B cell (primary cell): ENCODE results near the gene ARSJ. TPM values are rescaled to one million over a fixed set of nuclear protein-coding genes. Genes with fewer than 3 reads are reported as not detected.

Experiments
- ATAC-seq: fragments of 200-7000 bp; cut with Tn5 transposase; one replicate; pipeline ENCODE4 v1.10.0; 2021; ENCODE audit warnings: low read depth, mild to moderate bottlenecking, moderate number of reproducible peaks, moderate library complexity
- CTCF ChIA-PET: fragments of 350-600 bp; sonication (Branson Sonifier 250); formaldehyde crosslinking; loops from one replicate; lab custom pipeline; 2021; ENCODE audit warnings: antibody characterized with exemption, inconsistent platforms; lab: Charles Lee
- POLR2A ChIA-PET: fragments of 350-600 bp; sonication (Branson Sonifier 250); formaldehyde crosslinking; loops from one replicate; lab custom pipeline; 2021; ENCODE audit warnings: antibody characterized with exemption; lab: Charles Lee
- DNase-seq: peaks from one replicate; pipeline ENCODE4 v3.0.0; 2013
- H2AFZ ChIP-seq: 2 replicates; pipeline ENCODE4 v1.6.1; 2012; ENCODE audit warnings: mild to moderate bottlenecking, low read depth, low read length; ENCODE audit not compliant: insufficient read depth, poor library complexity, severe bottlenecking
- H3K27ac ChIP-seq, 2 donors: 1 replicate in 1 of 2; 2 replicates in 1 of 2; pipeline ENCODE4 v1.5.1; 2012 to 2013; ENCODE audit warnings: low read length in 2 of 2, mild to moderate bottlenecking in 2 of 2, moderate library complexity in 1 of 2
- H3K27me3 ChIP-seq, 4 experiments: fragments of 200-600 bp in 1 of 4; sonication (generic) in 1 of 4; replicated peaks in 1 of 4; 1 replicate in 2 of 4; 2 replicates in 2 of 4; pipeline versions ENCODE4 v1.6.1 to v1.7.0; 2013 to 2016; ENCODE audit warnings: low read length in 3 of 4, mild to moderate bottlenecking in 2 of 4, mixed read lengths in 1 of 4, moderate library complexity in 1 of 4; ENCODE audit not compliant: insufficient read depth in 4 of 4, control insufficient read depth in 3 of 4; ENCODE audit errors: control extremely low read depth in 1 of 4
- H3K36me3 ChIP-seq, 2 experiments: replicated peaks in 1 of 2; 1 replicate in 1 of 2; 2 replicates in 1 of 2; pipeline versions ENCODE4 v1.6.1 to v1.7.1; 2013; ENCODE audit warnings: low read length in 1 of 2; ENCODE audit not compliant: insufficient read depth in 2 of 2, control insufficient read depth in 1 of 2; ENCODE audit errors: control extremely low read depth in 1 of 2, extremely low read depth in 1 of 2
- H3K4me1 ChIP-seq, 2 donors: fragments of 200-600 bp in 1 of 2; sonication (generic) in 1 of 2; 1 replicate in 1 of 2; 2 replicates in 1 of 2; pipeline versions ENCODE4 v1.5.1 to v1.6.1; 2013 to 2017; ENCODE audit warnings: low read length in 2 of 2; ENCODE audit not compliant: control insufficient read depth in 2 of 2, insufficient read depth in 2 of 2
- H3K4me2 ChIP-seq: replicated peaks from 2 replicates; pipeline ENCODE3; 2012; ENCODE audit warnings: mild to moderate bottlenecking, low read depth, low read length; ENCODE audit not compliant: poor library complexity, severe bottlenecking
- H3K4me3 ChIP-seq, 5 experiments: fragments of 200-600 bp in 1 of 5; sonication (generic) in 1 of 5; 1 replicate in 3 of 5; 2 replicates in 2 of 5; pipeline versions ENCODE4 v1.5.1 to v1.7.0; 2011 to 2016; ENCODE audit warnings: low read length in 4 of 5, mild to moderate bottlenecking in 4 of 5, low read depth in 2 of 5, control low read depth in 1 of 5, moderate library complexity in 1 of 5; ENCODE audit not compliant: insufficient read depth in 1 of 5; ENCODE audit errors: control extremely low read depth in 1 of 5, extremely low read depth in 1 of 5
- H3K79me2 ChIP-seq: fragments of 200-600 bp; sonication (generic); one replicate; pipeline ENCODE4 v1.6.0; 2016; ENCODE audit warnings: low read length; ENCODE audit not compliant: control insufficient read depth, insufficient read depth
- H3K9ac ChIP-seq: fragments of 200-600 bp; sonication (generic); 2 replicates; pipeline ENCODE4 v1.6.1; 2017; ENCODE audit warnings: mild to moderate bottlenecking, low read length, moderate library complexity
- H3K9me3 ChIP-seq, 3 donors: one replicate each; pipeline versions ENCODE4 v1.6.1 to v1.7.1; 2013; ENCODE audit warnings: low read length in 2 of 3; ENCODE audit not compliant: control insufficient read depth in 2 of 3, insufficient read depth in 1 of 3; ENCODE audit errors: control extremely low read depth in 1 of 3
- H4K20me1 ChIP-seq: 2 replicates; pipeline ENCODE4 v1.6.0; 2012; ENCODE audit warnings: mild to moderate bottlenecking, low read length; ENCODE audit not compliant: insufficient read depth, control insufficient read depth, poor library complexity, severe bottlenecking
- H3K27ac Mint-ChIP-seq: one replicate; pipeline ENCODE4 v1.8.0; 2021; ENCODE audit warnings: mixed read lengths
- H3K27me3 Mint-ChIP-seq: one replicate; pipeline ENCODE4 v1.8.0; 2021; ENCODE audit warnings: mixed read lengths
- H3K4me1 Mint-ChIP-seq: one replicate; pipeline ENCODE4 v1.8.0; 2021; ENCODE audit warnings: mixed read lengths
- H3K4me3 Mint-ChIP-seq: one replicate; pipeline ENCODE4 v1.8.0; 2021; ENCODE audit warnings: mixed read lengths
- H3K9me3 Mint-ChIP-seq: one replicate; pipeline ENCODE4 v1.8.0; 2022; ENCODE audit warnings: mixed read lengths; ENCODE audit not compliant: insufficient read depth
- CTCF ChIP-seq: fragments of 200-600 bp; IDR thresholded peaks from one replicate; pipeline ENCODE4 v1.8.0; 2022; ENCODE audit warnings: antibody characterized with exemption, mild to moderate bottlenecking
- EZH2 ChIP-seq: IDR thresholded peaks from 2 replicates; pipeline ENCODE4 v1.6.1; 2012; ENCODE audit warnings: borderline replicate concordance, low read depth, mild to moderate bottlenecking, moderate library complexity, low read length; ENCODE audit not compliant: insufficient read depth, poor library complexity, severe bottlenecking
- WGBS: methylation state at CpG from one replicate; pipeline ENCODE4 v1.1.5; 2013; ENCODE audit warnings: missing lambda C conversion rate; ENCODE audit not compliant: insufficient coverage; 5-methylcytosine and 5-hydroxymethylcytosine counted together
- intact Hi-C: fragments of 100-400 bp; cut with micrococcal nuclease; formaldehyde crosslinking; loops from one replicate; pipeline ENCODE4 v1.10.0; 2022
- polyA plus RNA-seq: library from polyadenylated mRNA; depleted of rRNA; stranded (reverse); fragments of >200 nt; gene quantifications from 2 replicates; pipeline ENCODE4 v1.2.3, GENCODE V29; 2012
- total RNA-seq, 2 donors: library from RNA; stranded (reverse); fragments of 120-200 nt in 1 of 2; gene quantifications; 1 replicate in 1 of 2; 2 replicates in 1 of 2; pipeline versions ENCODE4 v1.2.3 to v1.2.4, GENCODE V29; 2013 to 2022

ARSJ gene
- total and polyA plus RNA-seq, 2 donors (not counting 1 experiment from before 2014, with no cell fraction given) = not detected

DNA sequence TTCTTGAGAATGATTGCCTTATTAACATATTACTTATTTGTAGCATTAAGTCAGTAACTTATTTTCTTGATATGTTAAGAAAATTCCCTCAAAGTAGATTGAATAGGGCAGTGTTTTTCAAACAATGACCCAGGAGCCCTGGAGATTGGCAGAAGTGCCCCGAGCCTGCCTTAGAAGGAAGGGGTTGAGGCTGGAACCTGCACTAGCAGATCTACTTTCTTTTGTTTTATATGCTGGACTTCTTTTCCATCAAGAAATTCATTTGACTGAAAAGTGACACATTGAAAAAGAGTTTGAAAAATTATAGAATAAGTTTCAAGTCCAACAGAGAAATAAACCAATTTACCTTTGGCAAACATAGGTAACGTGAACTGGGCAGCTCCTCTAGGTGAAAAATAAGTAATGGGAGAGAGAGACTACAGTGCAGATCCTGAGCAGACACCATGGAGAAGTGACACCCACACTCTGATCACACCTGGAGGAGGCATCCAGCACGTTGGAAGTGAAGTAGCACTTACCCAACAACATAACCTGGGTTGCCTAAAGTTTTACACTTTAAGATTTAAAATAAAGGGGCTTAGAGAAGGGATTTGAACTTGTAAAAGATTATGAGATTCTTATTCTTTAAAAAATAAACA lies 18.6 kb downstream of the ARSJ start:
- no peak overlapping the region for H3K9ac ChIP-seq
- DNase-seq (no peak), ATAC-seq (no peak)
- peaks cover 0 to 3% (median under 1%) of the 10 kb centered on the region in 4 experiments for H3K27me3 ChIP-seq
- Mint-ChIP-seq H3K27me3 (peaks cover 27% of the 10 kb centered on the region), H3K9me3 (peaks cover 3% of the 10 kb centered on the region), H3K4me3 (no peak overlapping the region), H3K27ac (no peak overlapping the region), H3K4me1 (no peaks in the 10 kb centered on the region)
- WGBS = 67% methylated on average over 1 of the region's 3 CpGs
- POLR2A ChIA-PET = no interaction called here
- no peak overlapping the region for H3K4me3 ChIP-seq
- no peak overlapping the region for H2AFZ ChIP-seq
- TF ChIP-seq CTCF = no peak
- TF ChIP-seq EZH2 = no peak
- CTCF ChIA-PET = no interaction called here
- H3K4me1 ChIP-seq = no peaks in the 10 kb centered on the region
- H4K20me1 ChIP-seq = no peaks in the 10 kb centered on the region
- no peak overlapping the region for H3K27ac ChIP-seq
- no peaks in the 10 kb centered on the region for H3K9me3 ChIP-seq
- H3K4me2 ChIP-seq = no peak overlapping the region
- H3K36me3 ChIP-seq = no peaks in the 10 kb centered on the region
- no peaks in the 10 kb centered on the region for H3K79me2 ChIP-seq
- intact Hi-C loops = no loop called here

- Histone ChIP-seq H3K9me3 (no peaks in the 10 kb centered on the region), H3K4me1 (no peaks in the 10 kb centered on the region), H3K36me3 (no peaks in the 10 kb centered on the region), H3K27ac (no peak overlapping the region), H3K4me2 (no peak overlapping the region), H3K9ac (no peak overlapping the region), H2AFZ (no peak overlapping the region), H3K79me2 (no peaks in the 10 kb centered on the region), H4K20me1 (no peaks in the 10 kb centered on the region), H3K4me3 (no peak overlapping the region), H3K27me3 (peaks cover 0 to 3% (median 2%) of the 10 kb centered on the region in 4 experiments)
- no peak for TF ChIP-seq EZH2
- no peak for TF ChIP-seq CTCF
- Mint-ChIP-seq H3K4me3 (no peak overlapping the region), H3K27ac (no peak overlapping the region), H3K27me3 (peaks cover 27% of the 10 kb centered on the region), H3K9me3 (peaks cover 3% of the 10 kb centered on the region), H3K4me1 (no peaks in the 10 kb centered on the region)
- ATAC-seq = no peak
- DNase-seq = no peak
- ChIA-PET POLR2A (no interaction called here), CTCF (no interaction called here)
- intact Hi-C loops = no loop called here
These were observed 19.9 kb downstream of the ARSJ start for GRCh38 chr4:113959539-113959937.
